GM12878 (cell line): Measurements from ENCODE around the gene LDLRAD3. TPM values are rescaled to one million over a fixed set of nuclear protein-coding genes. Genes with fewer than 3 reads are reported as not detected.

Experiments used
- ATAC-seq: fragments of 200-7000 bp; cut with Tn5 transposase; 3 replicates; pipeline ENCODE4 v1.9.1; 2020; ENCODE audit warnings: mild to moderate bottlenecking, moderate library complexity
- BruUV-seq: library from RNA; stranded (reverse); fragments of 400-500 nt; replicated peaks from 2 replicates; lab custom pipeline; 2021; lab: Mats Ljungman, UMichigan
- CTCF ChIA-PET: fragments of 300-600 bp; sonication (Branson Sonifier 250); formaldehyde crosslinking; extraction: SDS; loops from one replicate; lab custom pipeline; 2021; ENCODE audit warnings: inconsistent platforms; lab: Yijun Ruan, JAX
- POLR2A ChIA-PET: fragments of 350-600 bp; formaldehyde crosslinking; extraction: SDS; loops from one replicate; lab custom pipeline; 2021; ENCODE audit warnings: inconsistent platforms; lab: Charles Lee
- RAD21 ChIA-PET: fragments of 300-600 bp; sonication (Branson Sonifier 250); formaldehyde crosslinking; loops from one replicate; lab custom pipeline; 2023; ENCODE audit warnings: antibody characterized with exemption; ENCODE audit not compliant: unreplicated experiment; lab: Charles Lee
- SMC1A ChIA-PET: fragments of 300-600 bp; sonication (Branson Sonifier 250); formaldehyde crosslinking; loops from one replicate; lab custom pipeline; 2023; ENCODE audit not compliant: unreplicated experiment, uncharacterized antibody; lab: Charles Lee
- DNase-seq: peaks from one replicate; pipeline ENCODE4 v3.0.0-alpha.2; 2011; ENCODE audit warnings: low read depth, low spot score
- FAIRE-seq: peaks from 3 replicates; lab custom pipeline; 2011; peaks lifted over from hg19 to GRCh38; lab: Jason Lieb, UNC
- H2AFZ ChIP-seq: 2 replicates; pipeline ENCODE4 v1.6.0; 2011; ENCODE audit warnings: low read depth, low read length, control low read depth; ENCODE audit not compliant: control insufficient read depth
- H3K27ac ChIP-seq: 2 replicates; pipeline ENCODE4 v1.5.1; 2011; ENCODE audit warnings: control low read depth; ENCODE audit not compliant: control insufficient read depth, insufficient read depth
- H3K27me3 ChIP-seq, 2 experiments: replicated peaks in 1 of 2; 2 replicates each; pipeline versions ENCODE4 v1.6.0 to v1.6.1; 2011; ENCODE audit warnings: low read length in 1 of 2; ENCODE audit not compliant: control insufficient read depth in 2 of 2, insufficient read depth in 2 of 2
- H3K36me3 ChIP-seq, 2 experiments: 2 replicates each; pipeline ENCODE4 v1.5.1; 2011; ENCODE audit warnings: low read length in 1 of 2; ENCODE audit not compliant: control insufficient read depth in 2 of 2, insufficient read depth in 2 of 2
- H3K4me1 ChIP-seq: 2 replicates; pipeline ENCODE4 v1.6.1; 2011; ENCODE audit warnings: mild to moderate bottlenecking, low read length, moderate library complexity, mixed read lengths; ENCODE audit not compliant: control insufficient read depth, insufficient read depth
- H3K4me2 ChIP-seq: 2 replicates; pipeline ENCODE4 v1.6.0; 2011; ENCODE audit warnings: control low read depth; ENCODE audit not compliant: control insufficient read depth, insufficient read depth
- H3K4me3 ChIP-seq: fragments of 200-600 bp; sonication (generic); 2 replicates; pipeline ENCODE4 v1.5.1; 2016
- H3K79me2 ChIP-seq: 2 replicates; pipeline ENCODE4 v1.6.0; 2011; ENCODE audit warnings: low read length; ENCODE audit not compliant: control insufficient read depth, insufficient read depth
- H3K9ac ChIP-seq: 2 replicates; pipeline ENCODE4 v1.8.0; 2011; ENCODE audit warnings: low read length, control low read depth, mixed read lengths; ENCODE audit not compliant: control insufficient read depth, insufficient read depth
- H3K9me3 ChIP-seq: replicated peaks from 3 replicates; pipeline ENCODE4 v1.5.1; 2011; ENCODE audit warnings: mild to moderate bottlenecking, low read length; ENCODE audit not compliant: control insufficient read depth, insufficient read depth
- H4K20me1 ChIP-seq: 2 replicates; pipeline ENCODE4 v1.6.0; 2011; ENCODE audit not compliant: control insufficient read depth, insufficient read depth
- BRCA1 ChIP-seq: IDR thresholded peaks from 2 replicates; pipeline ENCODE4 v1.6.1; 2011; ENCODE audit warnings: low read depth, low read length, improper control_type of control experiment
- CBFB ChIP-seq: IDR thresholded peaks from 2 replicates; pipeline ENCODE4 v1.6.1; 2016; ENCODE audit warnings: antibody characterized with exemption, low read depth
- EP300 ChIP-seq, 2 experiments: fragments of 150-350 bp in 1 of 2; IDR thresholded peaks; 2 replicates each; pipeline ENCODE4 v1.6.1; 2011 to 2012; ENCODE audit warnings: low read depth in 2 of 2, low read length in 2 of 2, borderline replicate concordance in 1 of 2, improper control_type of control experiment in 1 of 2, inconsistent platforms in 1 of 2; ENCODE audit not compliant: control insufficient read depth in 1 of 2
- ETV6 ChIP-seq, 2 experiments: fragments of 450-650 bp in 1 of 2; IDR thresholded peaks in 1 of 2; conservative IDR thresholded peaks in 1 of 2; 2 replicates each; pipeline ENCODE4 v1.6.1; 2014; ENCODE audit warnings: antibody characterized with exemption in 1 of 2, borderline replicate concordance in 1 of 2, low read depth in 1 of 2, mild to moderate bottlenecking in 1 of 2, moderate library complexity in 1 of 2
- FOXM1 ChIP-seq: IDR thresholded peaks from 2 replicates; pipeline ENCODE4 v1.6.1; 2012; ENCODE audit warnings: low read depth, mild to moderate bottlenecking, inconsistent platforms, low read length, moderate library complexity
- JUND ChIP-seq: IDR thresholded peaks from 2 replicates; pipeline ENCODE4 v1.6.1; 2012; ENCODE audit warnings: low read depth, mild to moderate bottlenecking, low read length, improper control_type of control experiment, moderate library complexity
- MYB ChIP-seq: fragments of 150-350 bp; IDR thresholded peaks from 2 replicates; pipeline ENCODE4 v1.6.1; 2014; ENCODE audit warnings: mild to moderate bottlenecking, low read depth, low read length, borderline replicate concordance
- NBN ChIP-seq: fragments of 450-650 bp; IDR thresholded peaks from 2 replicates; pipeline ENCODE4 v1.6.1; 2016
- PML ChIP-seq: IDR thresholded peaks from 2 replicates; pipeline ENCODE4 v1.6.1; 2012; ENCODE audit warnings: low read length, inconsistent platforms
- RELA ChIP-seq: fragments of 450-650 bp; IDR thresholded peaks from 2 replicates; pipeline ENCODE4 v1.8.0; 2014; ENCODE audit warnings: borderline replicate concordance; ENCODE audit not compliant: partially characterized antibody
- RELB ChIP-seq: fragments of 450-650 bp; IDR thresholded peaks from 2 replicates; pipeline ENCODE4 v1.6.1; 2017; ENCODE audit warnings: low read depth, mild to moderate bottlenecking, moderate library complexity
- SMAD1 ChIP-seq: fragments of 450-650 bp; IDR thresholded peaks from 2 replicates; pipeline ENCODE4 v1.6.1; 2018; ENCODE audit warnings: mild to moderate bottlenecking, low read depth; ENCODE audit not compliant: partially characterized antibody
- ZBTB11 ChIP-seq: fragments of 450-650 bp; formaldehyde crosslinking; IDR thresholded peaks from 2 replicates; pipeline ENCODE4 v1.5.0; 2022; ENCODE audit warnings: mild to moderate bottlenecking, missing genetic modification characterization
- ZNF274 ChIP-seq: IDR thresholded peaks from one replicate; pipeline ENCODE4 v1.8.0; 2011; ENCODE audit not compliant: insufficient read length, insufficient read depth
- ZNF622 ChIP-seq: fragments of 450-650 bp; IDR thresholded peaks from 2 replicates; pipeline ENCODE4 v1.6.1; 2017; ENCODE audit warnings: mild to moderate bottlenecking, inconsistent platforms
- WGBS: methylation state at CpG from one replicate; pipeline ENCODE4 v1.1.6; 2016; ENCODE audit warnings: low lambda C conversion rate; ENCODE audit not compliant: insufficient replicate concordance, insufficient coverage; ENCODE audit errors: missing lambda C conversion rate; 5-methylcytosine and 5-hydroxymethylcytosine counted together
- in situ Hi-C: fragments of 300-500 bp; cut with MboI; formaldehyde crosslinking; loops from 9 replicates; pipeline ENCODE4 v1.14.3; 2018; ENCODE audit warnings: mixed read lengths
- intact Hi-C: fragments of 100-400 bp; cut with micrococcal nuclease; formaldehyde crosslinking; loops from one replicate; pipeline ENCODE4 v1.14.2; 2022; ENCODE audit not compliant: unreplicated experiment
- polyA plus RNA-seq, 11 experiments: library from polyadenylated mRNA; depleted of rRNA in 4 of 11; unstranded in 6 of 11; stranded (reverse) in 5 of 11; fragments of >200 nt; fragmentation: Nextera tagmentation in 4 of 11; fragmentation: Illumina TruSeq in 1 of 11; extraction: Ambion mirVana in 4 of 11; extraction: Trizol in 1 of 11; gene quantifications; 1 replicate in 1 of 11; 2 replicates in 10 of 11; pipeline versions ENCODE4 v1.2.1 to v1.2.3, GENCODE V29; 2011 to 2016; ENCODE audit warnings: inconsistent platforms in 2 of 11, missing spikeins in 2 of 11, low read depth in 1 of 11
- total RNA-seq, 4 experiments: library from RNA; depleted of rRNA in 3 of 4; stranded (reverse); fragments of >200 nt in 3 of 4; fragmentation: Illumina TruSeq in 1 of 4; extraction: Trizol in 1 of 4; gene quantifications; 2 replicates each; pipeline versions ENCODE4 v1.2.1 to v1.2.3, GENCODE V29; 2013 to 2021
- TF ChIP-seq, protein P1 (sequence below): fragments of 450-650 bp; IDR thresholded peaks from 2 replicates; pipeline ENCODE4 v1.6.1; 2017; ENCODE audit warnings: antibody characterized with exemption, mild to moderate bottlenecking, moderate library complexity

The LDLRAD3 gene
- total and polyA plus RNA-seq, 10 of the 15 experiments (the other 5 are each of a cell fraction or from before 2014, with no cell fraction given): 2.5 to 17.2 (median 10.7) TPM

GRCh38 chr11:36156817-36157519 lies 213.1 kb downstream of the LDLRAD3 start:
- DNase-seq (no peak), FAIRE-seq (no peak), ATAC-seq (no peak)
- WGBS: 16% methylated on average over 5 of the region's 5 CpGs
- Histone ChIP-seq H3K9ac (no peak overlapping the region), H3K27ac (no peak overlapping the region), H3K4me3 (no peak overlapping the region), H2AFZ (no peak overlapping the region), H3K4me2 (no peak overlapping the region), H3K27me3 (no peaks in the 10 kb centered on the region), H3K79me2 (no peaks in the 10 kb centered on the region), H4K20me1 (no peaks in the 10 kb centered on the region), H3K9me3 (no peaks in the 10 kb centered on the region), H3K36me3 (no peaks in the 10 kb centered on the region), H3K4me1 (no peaks in the 10 kb centered on the region)
- in situ Hi-C loops: no loop called here
- BruUV-seq: no TSS peak
- ChIA-PET CTCF (interaction anchor here (0.6 to 1.4 kb wide), 3 partner anchors 93 to 335 kb away, joined by 3 read pairs; no protein-coding TSS in a partner anchor), SMC1A (interaction anchor here (1.2 kb wide), 1 partner anchor 84 kb away, joined by 3 read pairs; no protein-coding TSS in a partner anchor), RAD21 (no interaction called here), POLR2A (interaction anchor here (0.6 kb wide), 1 partner anchor 1223 kb away, joined by 7 read pairs; no protein-coding TSS in a partner anchor)
- intact Hi-C loops: no loop called here
- no peak for TF ChIP-seq RELB
- TF ChIP-seq CBFB: no peak
- TF ChIP-seq NBN: no peak
- TF ChIP-seq SMAD1: no peak
- no peak for TF ChIP-seq MYB
- TF ChIP-seq ETV6 (conservative IDR thresholded peaks at IDR 0.05 in 1 of 2, IDR thresholded peaks at IDR 0.05 in 1 of 2; ENCODE audit: borderline replicate concordance in 1 of 2, low read depth in 1 of 2): no peak
- TF ChIP-seq JUND: no peak
- no peak for TF ChIP-seq ZBTB11 (CRISPR knock-in tag)
- TF ChIP-seq, protein P1, sequence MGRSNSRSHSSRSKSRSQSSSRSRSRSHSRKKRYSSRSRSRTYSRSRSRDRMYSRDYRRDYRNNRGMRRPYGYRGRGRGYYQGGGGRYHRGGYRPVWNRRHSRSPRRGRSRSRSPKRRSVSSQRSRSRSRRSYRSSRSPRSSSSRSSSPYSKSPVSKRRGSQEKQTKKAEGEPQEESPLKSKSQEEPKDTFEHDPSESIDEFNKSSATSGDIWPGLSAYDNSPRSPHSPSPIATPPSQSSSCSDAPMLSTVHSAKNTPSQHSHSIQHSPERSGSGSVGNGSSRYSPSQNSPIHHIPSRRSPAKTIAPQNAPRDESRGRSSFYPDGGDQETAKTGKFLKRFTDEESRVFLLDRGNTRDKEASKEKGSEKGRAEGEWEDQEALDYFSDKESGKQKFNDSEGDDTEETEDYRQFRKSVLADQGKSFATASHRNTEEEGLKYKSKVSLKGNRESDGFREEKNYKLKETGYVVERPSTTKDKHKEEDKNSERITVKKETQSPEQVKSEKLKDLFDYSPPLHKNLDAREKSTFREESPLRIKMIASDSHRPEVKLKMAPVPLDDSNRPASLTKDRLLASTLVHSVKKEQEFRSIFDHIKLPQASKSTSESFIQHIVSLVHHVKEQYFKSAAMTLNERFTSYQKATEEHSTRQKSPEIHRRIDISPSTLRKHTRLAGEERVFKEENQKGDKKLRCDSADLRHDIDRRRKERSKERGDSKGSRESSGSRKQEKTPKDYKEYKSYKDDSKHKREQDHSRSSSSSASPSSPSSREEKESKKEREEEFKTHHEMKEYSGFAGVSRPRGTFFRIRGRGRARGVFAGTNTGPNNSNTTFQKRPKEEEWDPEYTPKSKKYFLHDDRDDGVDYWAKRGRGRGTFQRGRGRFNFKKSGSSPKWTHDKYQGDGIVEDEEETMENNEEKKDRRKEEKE: no peak
- TF ChIP-seq PML: no peak
- no peak for TF ChIP-seq EP300 (IDR thresholded peaks at IDR 0.05; ENCODE audit: borderline replicate concordance in 1 of 2, control insufficient read depth in 1 of 2, low read depth in 2 of 2, low read length in 2 of 2)
- TF ChIP-seq RELA: no peak
- TF ChIP-seq ZNF274: no peak
- no peak for TF ChIP-seq BRCA1
- TF ChIP-seq FOXM1: no peak
- no peak for TF ChIP-seq ZNF622
